Endothelial cell of umbilical vein (primary cell): ENCODE results near the gene TMEM138. TPM values are rescaled to one million over a fixed set of nuclear protein-coding genes. Genes with fewer than 3 reads are reported as not detected.

Source experiments
- BruUV-seq: library from RNA; stranded (reverse); fragments of 400-500 nt; replicated peaks from 2 replicates; lab custom pipeline; 2021; lab: Mats Ljungman, UMichigan
- CTCF ChIA-PET: fragments of 300-600, 350-600 bp; sonication (Branson Sonifier 250); formaldehyde crosslinking; loops from one replicate; lab custom pipeline; 2021; ENCODE audit warnings: antibody characterized with exemption, inconsistent platforms; lab: Charles Lee
- POLR2A ChIA-PET: fragments of 300-600, 350-600 bp; sonication (Branson Sonifier 250); formaldehyde crosslinking; loops from one replicate; lab custom pipeline; 2021; ENCODE audit warnings: antibody characterized with exemption, inconsistent platforms; lab: Charles Lee
- DNase-seq: peaks from one replicate; pipeline ENCODE4 v3.0.0-alpha.2; 2011; ENCODE audit warnings: low read depth, low spot score
- FAIRE-seq: peaks from 2 replicates; lab custom pipeline; 2011; peaks lifted over from hg19 to GRCh38; lab: Jason Lieb, UNC
- H2AFZ ChIP-seq: 2 replicates; pipeline ENCODE4 v1.6.0; 2012; ENCODE audit warnings: low read depth, low read length, control low read depth, inconsistent platforms
- H3K27ac ChIP-seq: 2 replicates; pipeline ENCODE4 v1.5.1; 2011; ENCODE audit warnings: low read depth, mild to moderate bottlenecking, control low read depth, low read length, moderate library complexity; ENCODE audit not compliant: insufficient read depth
- H3K27me3 ChIP-seq, 2 experiments: 2 replicates each; pipeline versions ENCODE4 v1.6.0 to v1.6.1; 2011; ENCODE audit warnings: low read length in 2 of 2, mixed read lengths in 1 of 2; ENCODE audit not compliant: control insufficient read depth in 2 of 2, insufficient read depth in 2 of 2
- H3K36me3 ChIP-seq, 2 experiments: 2 replicates in 1 of 2; 3 replicates in 1 of 2; pipeline ENCODE4 v1.5.1; 2011; ENCODE audit warnings: low read length in 2 of 2, mild to moderate bottlenecking in 1 of 2, moderate library complexity in 1 of 2; ENCODE audit not compliant: control insufficient read depth in 2 of 2, insufficient read depth in 2 of 2; ENCODE audit errors: extremely low read depth in 1 of 2
- H3K4me1 ChIP-seq: 3 replicates; pipeline ENCODE4 v1.5.1; 2011; ENCODE audit warnings: mild to moderate bottlenecking, low read length; ENCODE audit not compliant: control insufficient read depth, insufficient read depth; ENCODE audit errors: extremely low read depth
- H3K4me2 ChIP-seq: 2 replicates; pipeline ENCODE4 v1.6.1; 2011; ENCODE audit warnings: low read length, control low read depth, mixed read lengths; ENCODE audit not compliant: insufficient read depth
- H3K4me3 ChIP-seq, 3 experiments: fragments of 200-600 bp in 1 of 3; sonication (generic), shearing (Covaris generic) in 1 of 3; replicated peaks in 1 of 3; 2 replicates each; pipeline ENCODE4 v1.5.1; 2011 to 2016; ENCODE audit warnings: control low read depth in 3 of 3, low read length in 3 of 3, mild to moderate bottlenecking in 2 of 3, inconsistent platforms in 1 of 3, low read depth in 1 of 3, moderate library complexity in 1 of 3; ENCODE audit not compliant: insufficient read depth in 1 of 3
- H3K79me2 ChIP-seq: 2 replicates; pipeline ENCODE4 v1.6.0; 2012; ENCODE audit warnings: low read length, inconsistent platforms; ENCODE audit not compliant: control insufficient read depth, insufficient read depth
- H3K9ac ChIP-seq: replicated peaks from 2 replicates; pipeline ENCODE3; 2011; ENCODE audit warnings: low read length, control low read depth; ENCODE audit not compliant: insufficient read depth; ENCODE audit errors: extremely low read depth
- H3K9me1 ChIP-seq: replicated peaks from 3 replicates; pipeline ENCODE4 v1.6.0; 2011; ENCODE audit warnings: mild to moderate bottlenecking, low read length; ENCODE audit not compliant: control insufficient read depth, insufficient read depth; ENCODE audit errors: extremely low read depth
- H3K9me3 ChIP-seq: replicated peaks from 2 replicates; pipeline ENCODE4 v1.5.1; 2012; ENCODE audit warnings: low read length, inconsistent platforms; ENCODE audit not compliant: control insufficient read depth, insufficient read depth
- H4K20me1 ChIP-seq: replicated peaks from 2 replicates; pipeline ENCODE3; 2011; ENCODE audit warnings: mild to moderate bottlenecking, low read length; ENCODE audit not compliant: control insufficient read depth, insufficient read depth; ENCODE audit errors: extremely low read depth
- EZH2 ChIP-seq: IDR thresholded peaks from 2 replicates; pipeline ENCODE4 v1.6.1; 2012; ENCODE audit warnings: borderline replicate concordance, low read depth, mild to moderate bottlenecking, moderate library complexity, low read length, inconsistent platforms; ENCODE audit not compliant: severe bottlenecking
- GATA2 ChIP-seq: IDR thresholded peaks from 2 replicates; pipeline ENCODE4 v1.7.0; 2011; ENCODE audit warnings: low read depth, mild to moderate bottlenecking, moderate library complexity, mixed read lengths, low read length; ENCODE audit not compliant: insufficient read length, insufficient read depth
- MYC ChIP-seq: IDR thresholded peaks from one replicate; pipeline ENCODE4 v1.6.1; 2011; ENCODE audit warnings: mild to moderate bottlenecking, low read depth, low read length
- POLR2A ChIP-seq: IDR thresholded peaks from 2 replicates; pipeline ENCODE4 v1.6.1; 2012; ENCODE audit warnings: low read depth, mild to moderate bottlenecking, control low read depth, low read length
- POLR2AphosphoS5 ChIP-seq: IDR thresholded peaks from 2 replicates; pipeline ENCODE4 v1.6.1; 2012; ENCODE audit warnings: low read depth, mild to moderate bottlenecking, control low read depth, low read length, moderate library complexity; ENCODE audit not compliant: insufficient read depth
- dilution Hi-C: fragments of 300-500 bp; cut with MboI; formaldehyde crosslinking; loops from one replicate; pipeline ENCODE4 v1.15.0; 2019; ENCODE audit warnings: low sequenced_read_pairs; ENCODE audit not compliant: extremely low pct_ligation_motif_present
- intact Hi-C: fragments of 100-400 bp; cut with micrococcal nuclease; formaldehyde crosslinking; loops from one replicate; pipeline ENCODE4 v1.10.0; 2022
- polyA plus RNA-seq, 4 experiments: library from polyadenylated mRNA; depleted of rRNA in 3 of 4; stranded (reverse) in 3 of 4; unstranded in 1 of 4; fragments of >200 nt; gene quantifications; 2 replicates each; pipeline versions ENCODE4 v1.2.1 to v1.2.3, GENCODE V29; 2011 to 2012; ENCODE audit warnings: missing spikeins in 1 of 4
- total RNA-seq: library from RNA; stranded (reverse); gene quantifications from 2 replicates; pipeline ENCODE4 v1.2.3, GENCODE V29; 2021
- TF ChIP-seq, protein P1 (sequence below), 2 donors: IDR thresholded peaks; 1 replicate in 1 of 2; 2 replicates in 1 of 2; pipeline ENCODE4 v1.5.1; 2011; ENCODE audit warnings: low read length in 2 of 2, mild to moderate bottlenecking in 2 of 2, moderate library complexity in 2 of 2, control low read depth in 1 of 2, inconsistent platforms in 1 of 2, low read depth in 1 of 2; ENCODE audit not compliant: insufficient read depth in 1 of 2; ENCODE audit errors: extremely low read depth in 1 of 2

TMEM138 gene
- total and polyA plus RNA-seq, 2 donors (not counting 3 experiments of a cell fraction or from before 2014, with no cell fraction given) = 37.9 to 60.0 TPM

DNA sequence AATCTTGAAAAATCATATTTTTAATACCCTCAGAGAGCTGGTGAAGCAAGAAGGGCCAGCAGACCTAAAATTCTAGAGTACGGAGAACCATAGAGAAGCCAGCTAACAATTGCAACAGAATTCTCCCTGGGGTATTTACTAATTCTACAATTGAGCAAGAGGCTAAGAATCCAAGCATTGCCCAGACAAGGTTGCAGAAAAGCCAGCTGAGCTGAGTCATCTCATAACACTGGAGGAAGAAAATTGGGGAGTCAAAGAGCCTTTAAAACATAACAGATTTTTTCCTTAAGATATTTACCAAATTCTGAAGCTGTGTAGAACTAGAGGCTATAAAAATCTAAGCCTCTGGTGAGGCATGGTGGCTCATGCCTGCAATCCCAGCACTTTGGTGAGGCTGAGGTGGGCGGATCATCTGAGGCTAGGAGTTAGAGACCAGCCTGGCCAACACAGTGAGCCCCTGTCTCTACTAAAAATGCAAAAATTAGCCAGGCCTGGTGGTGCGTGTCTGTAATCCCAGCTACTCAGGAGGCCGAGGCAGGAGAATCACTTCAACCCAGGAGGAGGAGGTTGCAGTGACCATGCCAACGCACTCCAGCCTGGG is 16.6 kb downstream of the TMEM138 start:
- H3K4me2 ChIP-seq = no peak overlapping the region
- H3K36me3 ChIP-seq = no peaks in the 10 kb centered on the region
- ChIA-PET CTCF (interaction anchor here (2.5 kb wide), 1 partner anchor 43 kb away, joined by 11 read pairs; no protein-coding TSS in a partner anchor), POLR2A (interaction anchor here (1.0 kb wide), 1 partner anchor 18 kb away, joined by 3 read pairs; no protein-coding TSS in a partner anchor)
- intact Hi-C loops = no loop called here
- no peak overlapping the region for H3K27ac ChIP-seq
- H2AFZ ChIP-seq = no peak overlapping the region
- H3K4me3 ChIP-seq = no peak overlapping the region
- H3K4me1 ChIP-seq = no peaks in the 10 kb centered on the region
- dilution Hi-C loops = no loop called here
- no peaks in the 10 kb centered on the region for H3K9me1 ChIP-seq
- H3K9me3 ChIP-seq = no peaks in the 10 kb centered on the region
- H3K9ac ChIP-seq = no peak overlapping the region
- TF ChIP-seq EZH2 = no peak
- no peak for TF ChIP-seq POLR2AphosphoS5
- no peak for TF ChIP-seq MYC
- TF ChIP-seq, protein P1, sequence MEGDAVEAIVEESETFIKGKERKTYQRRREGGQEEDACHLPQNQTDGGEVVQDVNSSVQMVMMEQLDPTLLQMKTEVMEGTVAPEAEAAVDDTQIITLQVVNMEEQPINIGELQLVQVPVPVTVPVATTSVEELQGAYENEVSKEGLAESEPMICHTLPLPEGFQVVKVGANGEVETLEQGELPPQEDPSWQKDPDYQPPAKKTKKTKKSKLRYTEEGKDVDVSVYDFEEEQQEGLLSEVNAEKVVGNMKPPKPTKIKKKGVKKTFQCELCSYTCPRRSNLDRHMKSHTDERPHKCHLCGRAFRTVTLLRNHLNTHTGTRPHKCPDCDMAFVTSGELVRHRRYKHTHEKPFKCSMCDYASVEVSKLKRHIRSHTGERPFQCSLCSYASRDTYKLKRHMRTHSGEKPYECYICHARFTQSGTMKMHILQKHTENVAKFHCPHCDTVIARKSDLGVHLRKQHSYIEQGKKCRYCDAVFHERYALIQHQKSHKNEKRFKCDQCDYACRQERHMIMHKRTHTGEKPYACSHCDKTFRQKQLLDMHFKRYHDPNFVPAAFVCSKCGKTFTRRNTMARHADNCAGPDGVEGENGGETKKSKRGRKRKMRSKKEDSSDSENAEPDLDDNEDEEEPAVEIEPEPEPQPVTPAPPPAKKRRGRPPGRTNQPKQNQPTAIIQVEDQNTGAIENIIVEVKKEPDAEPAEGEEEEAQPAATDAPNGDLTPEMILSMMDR (IDR thresholded peaks at IDR 0.05; ENCODE audit: extremely low read depth in 1 of 2, insufficient read depth in 1 of 2, low read depth in 1 of 2, low read length in 2 of 2) = no peak
- TF ChIP-seq POLR2A = no peak
- TF ChIP-seq GATA2 = no peak
- DNase-seq (no peak), FAIRE-seq (no peak)
- H3K79me2 ChIP-seq = no peaks in the 10 kb centered on the region
- BruUV-seq = no TSS peak
- no peaks in the 10 kb centered on the region for H4K20me1 ChIP-seq
- H3K27me3 ChIP-seq = no peaks in the 10 kb centered on the region
